ENCODE results near the gene USP3. TPM values are rescaled to one million over a fixed set of nuclear protein-coding genes. Genes with fewer than 3 reads are reported as not detected.

The USP3 gene
- total RNA-seq, 1 experiment from 2014 or later: 54.2 TPM

- H3K4me3 ChIP-seq (ENCODE audit: low read depth, low read length): no peak overlapping the region
- Mint-ChIP-seq H3K9me3 (ENCODE audit: unreplicated experiment) (no peaks in the 10 kb centered on the region), H3K27me3 (ENCODE audit: insufficient read depth, unreplicated experiment) (no peaks in the 10 kb centered on the region), H3K27ac (ENCODE audit: unreplicated experiment) (peak overlapping the region; percentile 3), H3K4me3 (ENCODE audit: unreplicated experiment) (no peak overlapping the region), H3K4me1 (ENCODE audit: low read depth, unreplicated experiment) (no peaks in the 10 kb centered on the region), H3K36me3 (ENCODE audit: insufficient read depth, unreplicated experiment) (peaks cover 59% of the 10 kb centered on the region)
- H3K36me3 ChIP-seq (ENCODE audit: control insufficient read depth, insufficient read depth, low read length): no peaks in the 10 kb centered on the region
- POLR2A ChIA-PET: no interaction called here
- no peaks in the 10 kb centered on the region for H3K9me3 ChIP-seq
- intact Hi-C loops (cut with micrococcal nuclease; ENCODE audit: unreplicated experiment): no loop called here
- no peak for DNase-seq
- CTCF ChIA-PET: no interaction called here
- H3K4me1 ChIP-seq: no peaks in the 10 kb centered on the region
- no peaks in the 10 kb centered on the region for H3K27me3 ChIP-seq (replicated peaks; ENCODE audit: control insufficient read depth, insufficient read depth, low read length)
- BruUV-seq (replicated peaks): no TSS peak
- no peak for TF ChIP-seq CTCF (IDR thresholded peaks at IDR 0.05; ENCODE audit: insufficient read depth in 1 of 2, low read depth in 1 of 2, low read length in 1 of 2, severe bottlenecking in 1 of 2, unreplicated experiment in 1 of 2)
Observed at GRCh38 chr15:63582179-63582578, 77.8 kb downstream of the USP3 start.

- intact Hi-C loops (cut with micrococcal nuclease; ENCODE audit: unreplicated experiment): no loop called here
- H3K36me3 ChIP-seq (ENCODE audit: control insufficient read depth, insufficient read depth, low read length): no peaks in the 10 kb centered on the region
- Mint-ChIP-seq H3K27me3 (ENCODE audit: insufficient read depth, unreplicated experiment) (no peaks in the 10 kb centered on the region), H3K4me1 (ENCODE audit: low read depth, unreplicated experiment) (no peaks in the 10 kb centered on the region), H3K4me3 (ENCODE audit: unreplicated experiment) (no peak overlapping the region), H3K36me3 (ENCODE audit: insufficient read depth, unreplicated experiment) (peaks cover 59% of the 10 kb centered on the region), H3K9me3 (ENCODE audit: unreplicated experiment) (no peaks in the 10 kb centered on the region), H3K27ac (ENCODE audit: unreplicated experiment) (peak overlapping the region; percentile 3)
- POLR2A ChIA-PET: no interaction called here
- BruUV-seq (replicated peaks): no TSS peak
- no peak overlapping the region for H3K4me3 ChIP-seq (ENCODE audit: low read depth, low read length)
- no peak for DNase-seq
- TF ChIP-seq CTCF (IDR thresholded peaks at IDR 0.05; ENCODE audit: insufficient read depth in 1 of 2, low read depth in 1 of 2, low read length in 1 of 2, severe bottlenecking in 1 of 2, unreplicated experiment in 1 of 2): no peak
- H3K9me3 ChIP-seq: no peaks in the 10 kb centered on the region
- CTCF ChIA-PET: no interaction called here
- no peaks in the 10 kb centered on the region for H3K27me3 ChIP-seq (replicated peaks; ENCODE audit: control insufficient read depth, insufficient read depth, low read length)
- H3K4me1 ChIP-seq: no peaks in the 10 kb centered on the region
Observed at GRCh38 chr15:63582718-63583426, 78.5 kb downstream of the USP3 start.

GRCh38 chr15:63586790-63587189 lies 82.4 kb downstream of the USP3 start:
- no TSS peak for BruUV-seq (replicated peaks)
- no peak overlapping the region for H3K4me3 Mint-ChIP-seq (ENCODE audit: unreplicated experiment)
- no peaks in the 10 kb centered on the region for H3K9me3 Mint-ChIP-seq (ENCODE audit: unreplicated experiment)
- TF ChIP-seq CTCF (IDR thresholded peaks at IDR 0.05; ENCODE audit: insufficient read depth in 1 of 2, low read depth in 1 of 2, low read length in 1 of 2, severe bottlenecking in 1 of 2, unreplicated experiment in 1 of 2): no peak
- intact Hi-C loops (cut with micrococcal nuclease; ENCODE audit: unreplicated experiment): no loop called here
- ChIA-PET POLR2A (no interaction called here), CTCF (no interaction called here)
- Histone ChIP-seq H3K4me1 (no peaks in the 10 kb centered on the region), H3K4me3 (ENCODE audit: low read depth, low read length) (no peak overlapping the region), H3K36me3 (ENCODE audit: control insufficient read depth, insufficient read depth, low read length) (peaks cover 1% of the 10 kb centered on the region), H3K27me3 (replicated peaks; ENCODE audit: control insufficient read depth, insufficient read depth, low read length) (no peaks in the 10 kb centered on the region), H3K9me3 (no peaks in the 10 kb centered on the region)
- no peak overlapping the region for H3K27ac Mint-ChIP-seq (ENCODE audit: unreplicated experiment)
- DNase-seq: no peak
- H3K36me3 Mint-ChIP-seq (ENCODE audit: insufficient read depth, unreplicated experiment): peaks cover 67% of the 10 kb centered on the region
- H3K4me1 Mint-ChIP-seq (ENCODE audit: low read depth, unreplicated experiment): no peaks in the 10 kb centered on the region
- H3K27me3 Mint-ChIP-seq (ENCODE audit: insufficient read depth, unreplicated experiment): no peaks in the 10 kb centered on the region

All from Caco-2 (cell line).